Ascending aorta (tissue), 2 donors: ENCODE data around the gene ABHD14A. TPM values are rescaled to one million over a fixed set of nuclear protein-coding genes. Genes with fewer than 3 reads are reported as not detected.
A peak's percentile ranks its signal among the peaks of the same experiment; 100 is the strongest.
"Not testable (repeated sequence)": the region's sequence is repeated elsewhere in the genome, so short reads cannot be mapped to it uniquely, and the experiment has no call there.

Experiments used
- DNase-seq, 2 donors: peaks; one replicate each; pipeline ENCODE4 v3.0.0-alpha.2; 2019; ENCODE audit warnings: low spot score in 2 of 2
- H3K27ac ChIP-seq, 2 donors: fragments of 200-600 bp; sonication (generic); one replicate each; pipeline ENCODE4 v1.5.1; 2016 to 2017; ENCODE audit warnings: mild to moderate bottlenecking in 1 of 2
- H3K27me3 ChIP-seq: fragments of 200-600 bp; sonication (generic); one replicate; pipeline ENCODE4 v1.5.1; 2017
- H3K36me3 ChIP-seq, 2 donors: fragments of 200-600 bp; sonication (generic); one replicate each; pipeline ENCODE4 v1.5.1; 2016
- H3K4me1 ChIP-seq, 2 donors: fragments of 200-600 bp; sonication (generic); one replicate each; pipeline ENCODE4 v1.5.1; 2016 to 2017; ENCODE audit warnings: mild to moderate bottlenecking in 1 of 2
- H3K4me3 ChIP-seq, 2 donors: fragments of 200-600 bp; sonication (generic); one replicate each; pipeline ENCODE4 v1.5.1; 2016 to 2017; ENCODE audit warnings: mild to moderate bottlenecking in 1 of 2
- H3K9me3 ChIP-seq, 2 donors: fragments of 200-600 bp; sonication (generic); one replicate each; pipeline ENCODE4 v1.5.1; 2016
- CTCF ChIP-seq, 3 experiments: fragments of 200-600 bp in 2 of 3; fragments of 450-650 bp in 1 of 3; sonication (generic) in 2 of 3; IDR thresholded peaks; one replicate each; pipeline ENCODE4 v1.5.1; 2016 to 2019; ENCODE audit warnings: antibody characterized with exemption in 3 of 3, mild to moderate bottlenecking in 1 of 3, moderate library complexity in 1 of 3
- intact Hi-C: fragments of 100-400 bp; cut with DNase I; formaldehyde crosslinking; loops from one replicate; pipeline ENCODE4 v1.15.1; 2023
- total RNA-seq: library from RNA; depleted of rRNA; stranded (reverse); fragments of >200 nt; gene quantifications from one replicate; pipeline ENCODE4 v1.1.0, GENCODE V29; 2016

The ABHD14A gene
- 37.4 TPM for total RNA-seq

- no peak for TF ChIP-seq CTCF (IDR thresholded peaks at IDR 0.05)
- H3K36me3 ChIP-seq, result no peaks in the 10 kb centered on the region
- H3K27me3 ChIP-seq, result no peaks in the 10 kb centered on the region
- peak in 1 of 2 donors; percentile 84 for DNase-seq
- peak within 1 kb of the TSS; percentile 96 for H3K27ac ChIP-seq
- intact Hi-C loops, result loop anchor here (1.0 to 10.0 kb wide), 2 partner anchors 33 to 310 kb away; partner anchors contain the start of genes GLYCTK and PARP3
- no peaks in the 10 kb centered on the region for H3K9me3 ChIP-seq
- H3K4me1 ChIP-seq, result peaks cover 6 to 17% of the 10 kb centered on the region in 2 donors
- H3K4me3 ChIP-seq, result peak within 1 kb of the TSS; percentile 74 to 86
These were observed at the start of gene ABHD14A for GRCh38 chr3:51974963-51975851. Gene ABHD14A, plus strand, starts transcription at chr3:51975064. Its CDS starts 72 bp downstream, at chr3:51975136.

- H3K4me1 ChIP-seq, result no peaks in the 10 kb centered on the region
- H3K36me3 ChIP-seq, result peaks cover 0 to under 1% of the 10 kb centered on the region in 2 donors
- H3K4me3 ChIP-seq, result no peak overlapping the region
- TF ChIP-seq CTCF (IDR thresholded peaks at IDR 0.05), result no peak
- intact Hi-C loops, result no loop called here
- H3K27me3 ChIP-seq, result no peaks in the 10 kb centered on the region
- H3K9me3 ChIP-seq, result no peaks in the 10 kb centered on the region
- no peak overlapping the region for H3K27ac ChIP-seq
- peak in 1 of 2 donors; percentile 25 for DNase-seq
These were observed 47.5 kb upstream of the ABHD14A start for GRCh38 chr3:51927061-51927977.

DNA sequence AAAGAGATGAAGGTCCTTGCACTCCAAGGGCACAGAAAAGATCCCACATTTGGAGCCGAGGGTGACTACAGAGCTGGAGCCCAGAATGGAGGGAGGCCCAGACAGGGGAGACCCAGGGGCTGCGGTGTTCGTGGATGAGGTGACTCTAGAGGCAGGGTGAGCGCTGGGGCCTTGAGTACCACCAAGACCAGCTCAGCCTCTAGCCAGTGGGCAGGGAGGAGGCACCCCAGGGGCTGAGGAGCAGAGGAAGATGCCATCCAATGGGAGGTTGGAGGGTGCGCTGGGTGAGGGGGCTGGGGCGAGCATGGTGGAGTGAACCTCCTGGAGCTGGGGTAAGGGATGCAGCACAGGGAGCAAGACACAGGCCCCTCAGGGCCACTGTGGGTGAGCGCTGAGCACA, 46.4 kb upstream of the ABHD14A start:
- H3K27me3 ChIP-seq, result no peaks in the 10 kb centered on the region
- H3K27ac ChIP-seq, result no peak overlapping the region
- no peaks in the 10 kb centered on the region for H3K4me1 ChIP-seq
- H3K4me3 ChIP-seq, result no peak overlapping the region
- intact Hi-C loops, result no loop called here
- DNase-seq, result peak in 1 of 2 donors; percentile 39
- no peak for TF ChIP-seq CTCF (IDR thresholded peaks at IDR 0.05)
- no peaks in the 10 kb centered on the region for H3K9me3 ChIP-seq
- H3K36me3 ChIP-seq, result peaks cover 7 to 12% of the 10 kb centered on the region in 2 donors

DNA sequence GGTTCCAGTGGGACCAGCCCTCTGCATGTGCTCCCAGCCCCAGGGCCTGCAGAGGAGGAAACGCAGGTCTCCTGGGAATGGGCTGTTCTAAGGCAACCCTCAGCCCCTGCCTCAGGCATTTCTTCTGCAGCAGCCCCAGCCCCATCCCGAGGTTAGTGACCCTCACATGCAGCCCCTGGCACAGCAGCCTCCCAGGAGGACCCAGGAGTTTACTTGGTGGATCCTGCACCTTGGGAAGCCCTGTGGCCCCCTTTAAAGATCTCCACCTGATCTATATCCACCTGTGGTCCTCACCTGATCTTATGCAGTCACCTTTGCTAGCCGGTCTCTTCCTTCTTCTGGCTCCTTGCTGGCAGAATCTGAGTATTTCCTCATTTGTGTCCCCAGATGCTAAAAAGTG, 45.9 kb upstream of the ABHD14A start:
- H3K4me1 ChIP-seq, intact Hi-C loops, H3K9me3 ChIP-seq, H3K27ac ChIP-seq, H3K4me3 ChIP-seq, H3K27me3 ChIP-seq: not testable (repeated sequence)
- H3K36me3 ChIP-seq, result peaks cover 11 to 17% of the 10 kb centered on the region in 2 donors
- DNase-seq, result peak in 1 of 2 donors; percentile 42

DNA sequence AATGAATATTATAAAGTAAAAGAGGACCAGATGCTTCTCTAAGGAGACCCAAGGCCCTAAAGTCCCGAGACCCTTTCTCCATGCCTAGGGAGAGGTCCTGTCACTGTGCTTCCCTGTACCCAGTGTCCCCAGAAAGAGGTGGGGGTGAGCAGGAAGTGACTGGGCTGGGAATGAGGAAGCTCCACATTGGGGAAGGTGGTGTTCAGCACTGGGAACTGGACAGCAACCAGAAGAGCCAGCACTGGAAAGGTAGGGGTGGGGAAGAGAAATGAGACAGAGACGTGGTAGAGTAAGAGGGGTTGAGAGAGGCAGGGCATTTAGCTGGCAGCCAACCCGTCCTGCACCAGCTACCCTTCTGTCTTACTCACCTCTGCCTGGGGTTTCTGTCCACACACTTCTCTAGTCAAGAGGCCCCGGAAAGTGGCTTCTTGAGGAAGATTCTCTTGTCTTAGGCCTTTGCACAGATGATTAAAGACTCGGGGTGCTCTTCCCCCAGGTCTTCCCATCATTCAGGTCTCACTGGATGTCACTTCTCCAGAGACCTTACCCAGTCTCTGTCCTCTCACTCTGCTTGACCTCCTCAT, 45.4 kb upstream of the ABHD14A start:
- H3K27ac ChIP-seq, result no peak overlapping the region
- H3K9me3 ChIP-seq, result no peaks in the 10 kb centered on the region
- no peaks in the 10 kb centered on the region for H3K27me3 ChIP-seq
- no peaks in the 10 kb centered on the region for H3K4me1 ChIP-seq
- H3K36me3 ChIP-seq, result peaks cover 17 to 23% of the 10 kb centered on the region in 2 donors
- H3K4me3 ChIP-seq, result no peak overlapping the region
- intact Hi-C loops, result no loop called here
- TF ChIP-seq CTCF (IDR thresholded peaks at IDR 0.05), result no peak
- peak in 1 of 2 donors; percentile 43 for DNase-seq
